HG02885 (cell line): Measurements from ENCODE around the gene ARNT2.

Experiments
- ATAC-seq: cut with Tn5 transposase; IDR thresholded peaks from one replicate; pipeline ENCODE4 v1.9.1; 2021; ENCODE audit warnings: mild to moderate bottlenecking; ENCODE audit not compliant: unreplicated experiment, poor library complexity

The ARNT2 gene

DNA sequence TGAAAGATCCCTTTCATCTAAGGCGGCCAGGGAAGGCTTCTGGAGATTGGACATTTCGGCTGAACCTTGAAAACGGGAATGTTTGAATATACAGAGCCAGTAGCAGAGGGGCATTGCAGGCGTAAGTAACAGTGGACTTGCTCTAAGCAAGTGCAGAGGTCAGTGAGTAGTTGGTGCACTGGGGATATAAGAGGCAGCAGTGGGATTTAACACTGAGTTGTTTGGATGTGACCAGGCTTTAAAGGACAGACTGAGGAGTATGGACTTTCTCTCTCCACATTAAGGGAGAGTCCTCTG lies 1.3 kb downstream of the ARNT2 start:
- ATAC-seq, result no peak

DNA sequence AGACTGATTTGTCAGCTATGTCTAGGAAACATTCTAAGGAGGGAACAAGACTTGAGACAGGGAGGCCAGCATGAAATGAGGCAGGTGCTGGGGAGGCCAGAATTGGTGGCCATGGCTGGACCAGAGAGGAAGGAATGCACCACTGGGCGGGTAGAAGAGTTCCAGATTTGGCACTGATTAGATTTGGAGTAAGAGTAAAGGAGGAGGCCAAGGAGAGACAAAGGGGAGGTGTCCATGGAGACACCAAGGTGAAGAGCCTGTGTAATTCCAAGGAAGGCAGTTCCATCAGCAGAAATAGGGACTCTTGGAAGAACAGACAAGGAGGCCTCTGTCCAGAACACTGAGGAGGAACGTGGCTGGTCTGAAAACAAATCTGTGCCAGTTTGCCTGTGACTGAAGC lies 1.8 kb downstream of the ARNT2 start:
- ATAC-seq, result no peak

- no peak for ATAC-seq
These were observed 7.7 kb downstream of the ARNT2 start for GRCh38 chr15:80411788-80412288.

GRCh38 chr15:80414546-80415357 lies 10.6 kb downstream of the ARNT2 start:
- ATAC-seq, result no peak

DNA sequence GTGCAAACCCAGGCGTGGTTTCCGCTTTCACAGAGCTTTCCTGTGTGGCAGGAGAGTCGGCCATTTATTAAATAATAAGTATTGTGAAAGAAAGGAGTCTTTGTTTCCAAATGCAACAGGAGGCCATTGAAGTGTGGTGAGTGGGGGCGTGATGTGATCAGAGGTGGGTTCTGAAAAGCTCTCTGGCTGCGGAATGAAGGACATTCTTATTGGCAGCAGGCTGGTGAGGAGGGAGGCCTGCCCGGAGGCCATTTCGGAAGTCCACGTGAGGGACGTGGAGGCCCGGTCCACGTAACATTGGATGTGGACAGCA lies 11.1 kb downstream of the ARNT2 start:
- no peak for ATAC-seq

GRCh38 chr15:80416702-80417101 lies 12.5 kb downstream of the ARNT2 start:
- ATAC-seq, result no peak

GRCh38 chr15:80418892-80419537 lies 14.8 kb downstream of the ARNT2 start:
- no peak for ATAC-seq

- ATAC-seq, result no peak
These were observed 15.4 kb downstream of the ARNT2 start for GRCh38 chr15:80419546-80419945.

GRCh38 chr15:80420658-80421057 lies 16.5 kb downstream of the ARNT2 start:
- no peak for ATAC-seq

- no peak for ATAC-seq
These were observed 19.0 kb downstream of the ARNT2 start for GRCh38 chr15:80423215-80423614.

- ATAC-seq, result no peak
These were observed 20.2 kb downstream of the ARNT2 start for GRCh38 chr15:80424381-80424780.

GRCh38 chr15:80426316-80426715 lies 22.1 kb downstream of the ARNT2 start:
- no peak for ATAC-seq

DNA sequence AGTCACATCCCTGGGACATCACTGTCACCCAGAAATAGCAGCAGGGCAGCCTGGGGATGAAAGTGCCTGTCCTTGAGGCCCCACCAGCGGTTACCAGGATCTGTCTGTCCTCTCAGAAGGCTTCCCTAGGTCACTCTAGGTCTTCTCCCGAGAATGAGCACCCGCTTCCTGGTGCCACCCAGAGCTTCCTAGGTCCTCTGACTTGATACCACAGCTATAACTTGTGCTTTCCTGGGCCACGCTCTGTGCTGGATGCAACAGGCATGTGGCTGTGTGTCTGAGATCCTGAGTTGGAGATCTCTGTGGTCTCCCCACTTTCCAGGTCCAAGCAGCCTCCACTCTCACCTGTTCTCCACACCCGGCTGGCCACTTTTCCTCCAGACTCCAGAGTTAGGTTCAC lies 25.8 kb downstream of the ARNT2 start:
- no peak for ATAC-seq

GRCh38 chr15:80431635-80432344 lies 27.6 kb downstream of the ARNT2 start:
- ATAC-seq, result no peak

- ATAC-seq, result no peak
These were observed 28.1 kb downstream of the ARNT2 start for GRCh38 chr15:80432345-80432702.

DNA sequence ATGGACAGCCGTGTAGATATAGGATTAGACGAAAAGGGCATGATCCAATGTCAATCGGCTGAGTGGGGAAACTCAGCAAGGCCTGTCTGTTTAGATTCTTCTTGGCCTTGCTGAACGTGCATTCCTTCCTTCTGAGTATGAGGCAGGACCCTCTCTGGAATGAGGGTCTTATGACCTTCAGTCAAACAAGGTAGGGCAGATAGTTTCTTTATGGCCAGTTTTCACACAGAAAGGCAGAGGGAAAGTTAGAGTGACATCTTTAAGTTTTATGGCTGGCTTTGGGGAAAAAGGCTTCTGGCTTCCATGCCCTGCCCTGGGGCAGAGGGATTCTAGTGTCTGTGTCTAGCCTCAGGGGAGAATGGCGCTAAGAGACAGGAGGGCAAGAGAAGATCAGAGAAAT lies 29.7 kb downstream of the ARNT2 start:
- no peak for ATAC-seq

- no peak for ATAC-seq
These were observed 30.9 kb downstream of the ARNT2 start for GRCh38 chr15:80434926-80435720.

DNA sequence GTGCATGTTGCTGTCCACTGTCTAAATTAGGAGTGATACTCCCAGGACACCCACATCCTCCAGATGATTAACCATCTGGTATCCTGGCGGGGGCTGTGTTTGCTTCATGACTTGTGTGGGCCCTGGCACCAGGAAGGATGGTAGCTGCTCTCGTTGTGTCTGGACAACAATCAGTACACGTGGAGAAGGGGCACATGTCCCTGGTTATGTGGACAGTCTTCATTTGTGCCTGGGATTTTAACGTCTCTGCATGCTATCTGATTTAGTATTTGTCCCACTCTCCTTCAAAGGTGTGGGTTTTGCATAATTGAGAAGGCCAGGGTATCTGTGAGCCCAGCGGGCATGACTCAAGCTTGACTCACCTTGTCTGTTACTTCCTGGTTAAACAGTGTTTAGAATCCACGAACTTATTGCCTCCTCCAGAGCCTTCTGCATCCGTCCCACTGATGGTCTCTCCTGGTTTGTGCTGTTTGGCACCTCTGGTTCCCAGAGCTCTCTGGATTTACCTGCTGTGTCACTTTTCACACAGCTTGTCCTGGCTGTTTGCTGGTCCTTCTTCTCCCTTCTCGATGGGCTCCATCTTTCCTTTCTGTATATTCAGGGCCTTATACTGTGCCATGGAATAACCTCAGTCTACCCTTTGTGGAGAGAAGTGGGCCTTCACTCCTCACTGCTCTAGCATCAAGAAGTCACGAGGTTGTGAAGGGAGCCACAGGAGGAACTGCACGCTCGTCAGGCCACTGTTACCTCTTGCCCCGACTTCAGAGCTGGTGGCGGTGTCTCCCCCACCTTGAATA lies 32.5 kb downstream of the ARNT2 start:
- no peak for ATAC-seq

DNA sequence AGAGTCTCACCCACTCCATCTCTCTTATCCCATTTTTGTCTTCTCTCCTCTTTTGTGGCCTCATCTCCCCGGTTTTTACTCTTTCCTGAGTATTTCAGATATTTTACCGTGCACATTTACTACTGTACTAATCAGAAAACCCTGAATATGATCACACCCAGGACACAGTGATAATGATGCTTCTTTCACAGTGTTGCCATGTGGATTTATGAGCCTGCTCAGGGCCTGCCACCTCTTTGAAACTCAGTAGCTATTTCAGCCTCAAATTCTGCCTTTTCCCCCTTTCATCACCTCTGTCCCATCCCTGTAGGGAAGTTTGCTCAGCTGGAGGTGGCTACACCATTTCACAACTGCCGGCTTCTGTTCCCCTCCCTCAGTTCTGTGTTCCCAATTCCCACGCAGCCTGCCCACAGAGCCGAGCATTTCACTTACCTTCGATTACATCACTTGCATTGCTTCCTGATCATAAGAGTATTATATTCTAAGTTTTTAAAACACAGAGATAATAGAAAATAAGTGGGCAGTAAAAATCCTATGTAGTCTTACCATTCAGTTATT lies 33.2 kb downstream of the ARNT2 start:
- no peak for ATAC-seq

- no peak for ATAC-seq
These were observed 35.0 kb downstream of the ARNT2 start for GRCh38 chr15:80439140-80439539.
